ENCODE data around the gene C2CD4D.

- TF ChIP-seq TAF1 (IDR thresholded peaks at IDR 0.05; ENCODE audit: low read depth, low read length) (no peak), POLR2A (IDR thresholded peaks at IDR 0.05; ENCODE audit: low read depth, low read length) (no peak), POLR2AphosphoS5 (IDR thresholded peaks at IDR 0.05; ENCODE audit: low read depth, low read length) (no peak), SPI1 (IDR thresholded peaks at IDR 0.05; ENCODE audit: low read depth, low read length) (no peak), PAX5 (IDR thresholded peaks at IDR 0.05; ENCODE audit: insufficient read depth, low read length, severe bottlenecking) (no peak)
Measured at GRCh38 chr1:151862604-151863003, 23.0 kb upstream of the C2CD4D start.
